Measurements from ENCODE around the gene CNTNAP2.

GRCh38 chr7:146626912-146627311 is 510.3 kb downstream of the CNTNAP2 start:
- TF ChIP-seq CTCF (IDR thresholded peaks at IDR 0.05) (no peak), POLR2A (IDR thresholded peaks at IDR 0.05) (no peak)

Measured in uterus (tissue), 2 donors.